Neural progenitor cell (in vitro differentiated cells): Measurements from ENCODE around the gene VSIG10L2.

Experiments
- EZH2phosphoT487 ChIP-seq: fragments of 200-600 bp; sonication (generic); IDR thresholded peaks from 2 replicates; pipeline ENCODE4 v1.6.1; 2017; ENCODE audit warnings: antibody characterized with exemption
- TF ChIP-seq, protein P1 (sequence below): fragments of 200-600 bp; sonication (generic); IDR thresholded peaks from 2 replicates; pipeline ENCODE4 v1.5.1; 2017; ENCODE audit warnings: antibody characterized with exemption, mild to moderate bottlenecking

DNA sequence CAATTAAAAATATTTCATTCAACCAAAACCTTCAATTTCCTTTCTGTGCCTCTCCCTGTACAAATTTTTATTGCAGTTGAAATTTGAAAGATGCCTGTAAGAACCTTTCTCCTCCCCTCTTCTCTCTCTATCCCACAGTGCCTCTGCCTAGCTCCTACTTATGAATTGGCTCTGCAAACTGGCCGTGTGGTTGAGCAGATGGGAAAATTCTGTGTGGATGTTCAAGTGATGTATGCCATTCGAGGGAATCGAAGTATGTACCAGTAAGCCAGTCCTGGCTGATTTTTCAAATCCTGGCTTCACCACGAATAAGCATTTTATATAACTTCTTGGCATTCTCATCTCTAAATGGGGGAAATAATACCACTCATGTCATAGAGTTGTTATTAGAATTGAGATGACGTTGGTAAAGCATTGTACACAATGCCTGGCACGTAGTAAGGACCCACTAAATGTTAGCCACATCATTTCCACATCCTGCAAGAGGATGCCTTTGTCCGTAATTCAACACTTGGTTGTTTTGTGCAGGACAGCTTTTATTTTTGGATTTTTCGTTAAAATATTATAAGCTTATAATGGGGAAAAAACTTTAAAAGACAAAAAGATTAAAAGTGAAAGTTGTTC is 35.5 kb upstream of the VSIG10L2 start:
- TF ChIP-seq EZH2phosphoT487: no peak
- TF ChIP-seq, protein P1, sequence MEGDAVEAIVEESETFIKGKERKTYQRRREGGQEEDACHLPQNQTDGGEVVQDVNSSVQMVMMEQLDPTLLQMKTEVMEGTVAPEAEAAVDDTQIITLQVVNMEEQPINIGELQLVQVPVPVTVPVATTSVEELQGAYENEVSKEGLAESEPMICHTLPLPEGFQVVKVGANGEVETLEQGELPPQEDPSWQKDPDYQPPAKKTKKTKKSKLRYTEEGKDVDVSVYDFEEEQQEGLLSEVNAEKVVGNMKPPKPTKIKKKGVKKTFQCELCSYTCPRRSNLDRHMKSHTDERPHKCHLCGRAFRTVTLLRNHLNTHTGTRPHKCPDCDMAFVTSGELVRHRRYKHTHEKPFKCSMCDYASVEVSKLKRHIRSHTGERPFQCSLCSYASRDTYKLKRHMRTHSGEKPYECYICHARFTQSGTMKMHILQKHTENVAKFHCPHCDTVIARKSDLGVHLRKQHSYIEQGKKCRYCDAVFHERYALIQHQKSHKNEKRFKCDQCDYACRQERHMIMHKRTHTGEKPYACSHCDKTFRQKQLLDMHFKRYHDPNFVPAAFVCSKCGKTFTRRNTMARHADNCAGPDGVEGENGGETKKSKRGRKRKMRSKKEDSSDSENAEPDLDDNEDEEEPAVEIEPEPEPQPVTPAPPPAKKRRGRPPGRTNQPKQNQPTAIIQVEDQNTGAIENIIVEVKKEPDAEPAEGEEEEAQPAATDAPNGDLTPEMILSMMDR: no peak
